Ascending aorta (tissue), 2 donors: Measurements from ENCODE around the gene SMYD2. TPM values are rescaled to one million over a fixed set of nuclear protein-coding genes. Genes with fewer than 3 reads are reported as not detected.

ENCODE experiments used
- DNase-seq, 2 donors: peaks; one replicate each; pipeline ENCODE4 v3.0.0-alpha.2; 2019; ENCODE audit warnings: low spot score in 2 of 2
- H3K27ac ChIP-seq, 2 donors: fragments of 200-600 bp; sonication (generic); one replicate each; pipeline ENCODE4 v1.5.1; 2016 to 2017; ENCODE audit warnings: mild to moderate bottlenecking in 1 of 2
- H3K27me3 ChIP-seq: fragments of 200-600 bp; sonication (generic); one replicate; pipeline ENCODE4 v1.5.1; 2017
- H3K36me3 ChIP-seq, 2 donors: fragments of 200-600 bp; sonication (generic); one replicate each; pipeline ENCODE4 v1.5.1; 2016
- H3K4me1 ChIP-seq, 2 donors: fragments of 200-600 bp; sonication (generic); one replicate each; pipeline ENCODE4 v1.5.1; 2016 to 2017; ENCODE audit warnings: mild to moderate bottlenecking in 1 of 2
- H3K4me3 ChIP-seq, 2 donors: fragments of 200-600 bp; sonication (generic); one replicate each; pipeline ENCODE4 v1.5.1; 2016 to 2017; ENCODE audit warnings: mild to moderate bottlenecking in 1 of 2
- H3K9me3 ChIP-seq, 2 donors: fragments of 200-600 bp; sonication (generic); one replicate each; pipeline ENCODE4 v1.5.1; 2016
- intact Hi-C: fragments of 100-400 bp; cut with DNase I; formaldehyde crosslinking; loops from one replicate; pipeline ENCODE4 v1.15.1; 2023
- total RNA-seq: library from RNA; depleted of rRNA; stranded (reverse); fragments of >200 nt; gene quantifications from one replicate; pipeline ENCODE4 v1.1.0, GENCODE V29; 2016
- TF ChIP-seq, protein P1 (sequence below), 3 experiments: fragments of 200-600 bp in 2 of 3; fragments of 450-650 bp in 1 of 3; sonication (generic) in 2 of 3; IDR thresholded peaks; one replicate each; pipeline ENCODE4 v1.5.1; 2016 to 2019; ENCODE audit warnings: antibody characterized with exemption in 3 of 3, mild to moderate bottlenecking in 1 of 3, moderate library complexity in 1 of 3

The SMYD2 gene
- total RNA-seq, 1 donor from 2014 or later: 2.4 TPM

DNA sequence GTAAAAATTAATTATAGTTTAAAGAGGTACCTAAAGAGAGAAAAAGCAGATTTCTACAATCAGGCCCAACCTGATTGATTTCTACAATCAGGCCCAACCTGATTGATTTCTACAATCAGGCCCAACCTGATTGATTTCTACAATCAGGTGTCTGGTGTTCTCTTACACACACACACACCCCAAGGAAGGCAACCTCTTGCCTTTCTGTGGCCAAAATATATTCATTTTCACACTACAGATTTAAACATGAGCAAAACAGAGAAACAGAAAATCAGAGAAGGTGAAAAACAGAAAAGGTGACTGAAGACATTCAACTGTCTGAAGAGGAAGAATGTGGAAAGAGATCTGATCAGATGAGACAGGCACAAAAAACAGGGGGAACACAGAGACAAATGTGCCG is 104.5 kb downstream of the SMYD2 start:
- Histone ChIP-seq H3K4me1 (peaks cover 0 to 4% of the 10 kb centered on the region in 2 donors), H3K27ac (no peak overlapping the region), H3K9me3 (no peaks in the 10 kb centered on the region), H3K27me3 (no peaks in the 10 kb centered on the region), H3K4me3 (no peak overlapping the region), H3K36me3 (peaks cover 19 to 27% of the 10 kb centered on the region in 2 donors)
- intact Hi-C loops: no loop called here
- DNase-seq: no peak
- TF ChIP-seq, protein P1, sequence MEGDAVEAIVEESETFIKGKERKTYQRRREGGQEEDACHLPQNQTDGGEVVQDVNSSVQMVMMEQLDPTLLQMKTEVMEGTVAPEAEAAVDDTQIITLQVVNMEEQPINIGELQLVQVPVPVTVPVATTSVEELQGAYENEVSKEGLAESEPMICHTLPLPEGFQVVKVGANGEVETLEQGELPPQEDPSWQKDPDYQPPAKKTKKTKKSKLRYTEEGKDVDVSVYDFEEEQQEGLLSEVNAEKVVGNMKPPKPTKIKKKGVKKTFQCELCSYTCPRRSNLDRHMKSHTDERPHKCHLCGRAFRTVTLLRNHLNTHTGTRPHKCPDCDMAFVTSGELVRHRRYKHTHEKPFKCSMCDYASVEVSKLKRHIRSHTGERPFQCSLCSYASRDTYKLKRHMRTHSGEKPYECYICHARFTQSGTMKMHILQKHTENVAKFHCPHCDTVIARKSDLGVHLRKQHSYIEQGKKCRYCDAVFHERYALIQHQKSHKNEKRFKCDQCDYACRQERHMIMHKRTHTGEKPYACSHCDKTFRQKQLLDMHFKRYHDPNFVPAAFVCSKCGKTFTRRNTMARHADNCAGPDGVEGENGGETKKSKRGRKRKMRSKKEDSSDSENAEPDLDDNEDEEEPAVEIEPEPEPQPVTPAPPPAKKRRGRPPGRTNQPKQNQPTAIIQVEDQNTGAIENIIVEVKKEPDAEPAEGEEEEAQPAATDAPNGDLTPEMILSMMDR (IDR thresholded peaks at IDR 0.05): no peak

GRCh38 chr1:214386333-214386732 is 105.4 kb downstream of the SMYD2 start:
- Histone ChIP-seq H3K36me3 (peaks cover 19 to 32% of the 10 kb centered on the region in 2 donors), H3K4me1 (peaks cover 0 to 4% of the 10 kb centered on the region in 2 donors), H3K4me3 (no peak overlapping the region), H3K27me3 (no peaks in the 10 kb centered on the region), H3K9me3 (no peaks in the 10 kb centered on the region), H3K27ac (no peak overlapping the region)
- intact Hi-C loops: no loop called here
- no peak for DNase-seq
- TF ChIP-seq, protein P1 (IDR thresholded peaks at IDR 0.05): no peak
